ENCODE results near the gene CCDC187. TPM values are rescaled to one million over a fixed set of nuclear protein-coding genes. Genes with fewer than 3 reads are reported as not detected.

CCDC187 gene
- total RNA-seq, 1 experiment from 2014 or later: not detected

DNA sequence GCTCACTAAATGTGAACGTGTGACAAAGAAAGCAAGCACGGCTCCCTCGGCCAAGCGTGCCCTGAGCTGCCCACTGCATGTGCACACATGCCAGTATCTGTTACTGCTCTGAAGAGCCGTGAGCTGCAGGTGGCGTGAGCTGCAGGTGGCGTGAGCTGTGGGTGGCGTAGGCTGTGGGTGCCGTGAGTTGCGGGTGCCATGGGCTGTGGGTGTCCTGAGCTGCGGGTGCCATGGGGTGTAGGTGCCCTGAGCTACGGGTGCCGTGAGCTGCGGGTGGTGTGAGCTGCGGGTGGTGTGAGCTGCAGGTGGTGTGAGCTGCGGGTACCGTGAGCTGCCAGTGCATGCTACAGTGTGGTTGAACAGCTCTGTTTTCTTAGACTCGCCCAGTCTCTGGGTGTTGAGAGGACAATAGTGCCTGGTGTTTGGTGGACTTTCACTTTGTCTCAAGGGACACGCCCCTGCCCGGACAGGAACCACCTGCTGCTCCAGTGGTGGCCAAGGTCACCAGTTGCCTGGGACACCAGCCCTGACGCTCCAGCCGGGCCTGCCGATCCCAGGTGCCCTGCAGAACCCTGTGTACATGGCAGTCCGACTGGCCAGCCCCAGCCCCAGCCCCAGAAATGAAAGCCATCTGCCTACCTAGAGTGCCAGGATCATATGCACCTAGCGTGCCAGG lies 6.7 kb downstream of the CCDC187 start:
- peaks cover under 1% of the 10 kb centered on the region for H3K27me3 Mint-ChIP-seq (ENCODE audit: insufficient read depth, unreplicated experiment)
- DNase-seq (ENCODE audit: unreplicated experiment): peak; percentile 38
- no peaks in the 10 kb centered on the region for H3K36me3 Mint-ChIP-seq (ENCODE audit: insufficient read depth, unreplicated experiment)
- H3K27ac Mint-ChIP-seq (ENCODE audit: low read depth, unreplicated experiment): no peak overlapping the region
- POLR2A ChIA-PET: no interaction called here
- no TSS peak for BruUV-seq (replicated peaks)
- intact Hi-C loops (cut with micrococcal nuclease): no loop called here
- TF ChIP-seq CTCF (IDR thresholded peaks at IDR 0.05; ENCODE audit: unreplicated experiment): no peak
- peaks cover 5% of the 10 kb centered on the region for H3K4me1 Mint-ChIP-seq (ENCODE audit: insufficient read depth, unreplicated experiment)
- CTCF ChIA-PET: interaction anchor here (0.6 to 1.9 kb wide), 5 partner anchors 13 to 360 kb away, joined by 3 to 7 read pairs (median 4); no protein-coding TSS in a partner anchor
- peak overlapping the region; percentile 49 for H3K4me3 Mint-ChIP-seq (ENCODE audit: unreplicated experiment)
- no peaks in the 10 kb centered on the region for H3K9me3 Mint-ChIP-seq (ENCODE audit: unreplicated experiment)

GRCh38 chr9:136296434-136297015 lies 7.4 kb downstream of the CCDC187 start:
- Mint-ChIP-seq H3K27ac (ENCODE audit: low read depth, unreplicated experiment) (no peak overlapping the region), H3K9me3 (ENCODE audit: unreplicated experiment) (no peaks in the 10 kb centered on the region), H3K36me3 (ENCODE audit: insufficient read depth, unreplicated experiment) (no peaks in the 10 kb centered on the region), H3K4me1 (ENCODE audit: insufficient read depth, unreplicated experiment) (peaks cover 5% of the 10 kb centered on the region), H3K4me3 (ENCODE audit: unreplicated experiment) (peak overlapping the region; percentile 49), H3K27me3 (ENCODE audit: insufficient read depth, unreplicated experiment) (no peaks in the 10 kb centered on the region)
- CTCF ChIA-PET: interaction anchor here (1.2 to 1.9 kb wide), 3 partner anchors 13 to 71 kb away, joined by 3 to 7 read pairs (median 5); no protein-coding TSS in a partner anchor
- intact Hi-C loops (cut with micrococcal nuclease): no loop called here
- DNase-seq (ENCODE audit: unreplicated experiment): peak; percentile 14
- no TSS peak for BruUV-seq (replicated peaks)
- POLR2A ChIA-PET: no interaction called here
- no peak for TF ChIP-seq CTCF (IDR thresholded peaks at IDR 0.05; ENCODE audit: unreplicated experiment)

DNA sequence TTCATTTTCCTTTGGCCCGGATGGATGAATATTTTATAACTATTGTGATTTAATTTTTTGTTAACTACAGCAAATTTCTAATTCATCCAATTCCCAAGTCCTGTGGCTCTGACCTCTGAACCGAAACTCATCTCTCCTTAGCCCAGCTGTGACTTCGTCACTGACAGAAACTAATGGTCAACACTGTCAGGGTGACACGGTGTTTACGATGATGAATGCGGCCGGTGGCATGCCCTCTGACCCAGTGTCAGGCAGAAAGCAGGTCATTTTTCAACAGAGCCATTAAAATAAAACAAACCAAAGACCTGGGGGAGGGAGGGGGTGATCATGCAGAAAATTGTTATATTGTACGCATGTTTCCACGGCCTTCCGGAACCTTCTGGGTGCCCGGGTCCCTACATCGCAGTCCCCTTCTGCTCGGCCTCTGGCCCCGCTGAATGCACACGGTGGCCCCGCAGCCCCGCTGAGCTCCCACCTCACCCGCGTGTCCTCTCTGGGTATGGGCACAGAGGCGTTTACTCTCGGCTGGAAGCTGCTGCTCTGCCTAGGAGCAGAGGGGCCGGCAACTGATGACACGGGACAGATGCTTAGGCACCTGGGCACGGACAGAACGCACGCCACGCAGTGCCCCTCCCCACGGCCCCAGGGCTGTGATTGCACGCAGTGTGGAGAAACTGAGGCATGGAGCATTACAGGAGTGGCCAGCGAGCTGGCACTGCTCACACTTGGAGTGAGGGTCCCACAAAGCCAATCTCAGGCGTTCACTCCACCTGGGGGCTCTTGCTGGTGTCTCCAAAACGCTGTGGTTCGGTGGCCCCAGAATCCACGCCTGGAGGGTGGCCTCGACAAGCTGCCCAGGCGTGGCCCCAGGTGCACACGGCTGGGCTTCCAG lies 8.1 kb downstream of the CCDC187 start:
- ChIA-PET POLR2A (no interaction called here), CTCF (interaction anchor here (1.4 to 1.6 kb wide), 2 partner anchors 12 to 24 kb away, joined by 3 read pairs; no protein-coding TSS in a partner anchor)
- H3K4me3 Mint-ChIP-seq (ENCODE audit: unreplicated experiment): no peak overlapping the region
- intact Hi-C loops (cut with micrococcal nuclease): no loop called here
- H3K27ac Mint-ChIP-seq (ENCODE audit: low read depth, unreplicated experiment): no peak overlapping the region
- DNase-seq (ENCODE audit: unreplicated experiment): no peak
- no peaks in the 10 kb centered on the region for H3K27me3 Mint-ChIP-seq (ENCODE audit: insufficient read depth, unreplicated experiment)
- no peak for TF ChIP-seq CTCF (IDR thresholded peaks at IDR 0.05; ENCODE audit: unreplicated experiment)
- H3K4me1 Mint-ChIP-seq (ENCODE audit: insufficient read depth, unreplicated experiment): peaks cover 5% of the 10 kb centered on the region
- no peaks in the 10 kb centered on the region for H3K36me3 Mint-ChIP-seq (ENCODE audit: insufficient read depth, unreplicated experiment)
- H3K9me3 Mint-ChIP-seq (ENCODE audit: unreplicated experiment): no peaks in the 10 kb centered on the region
- BruUV-seq (replicated peaks): no TSS peak

DNA sequence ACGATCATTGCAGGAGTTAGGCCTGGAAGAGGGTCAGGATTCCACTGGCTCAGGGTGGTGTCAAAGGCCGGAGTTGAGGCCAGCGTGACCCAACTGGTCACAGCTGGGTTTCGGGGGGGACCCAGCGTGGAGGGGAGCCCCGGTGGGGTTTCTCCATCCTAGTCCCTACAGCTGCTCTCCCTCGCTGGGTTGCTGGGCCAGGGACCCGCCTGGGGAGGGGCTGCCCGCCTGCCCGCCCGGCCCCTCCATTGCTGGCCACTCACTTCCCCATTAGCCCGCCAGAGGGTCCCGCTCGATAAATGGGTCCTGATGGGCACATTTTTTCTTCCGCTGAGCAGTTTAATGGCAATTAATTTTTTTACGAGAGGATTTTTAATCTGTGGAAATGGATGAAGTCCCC lies 8.8 kb downstream of the CCDC187 start:
- no TSS peak for BruUV-seq (replicated peaks)
- CTCF ChIA-PET: interaction anchor here (0.6 to 1.4 kb wide), 2 partner anchors 11 to 12 kb away, joined by 3 read pairs; no protein-coding TSS in a partner anchor
- no peak overlapping the region for H3K4me3 Mint-ChIP-seq (ENCODE audit: unreplicated experiment)
- TF ChIP-seq CTCF (IDR thresholded peaks at IDR 0.05; ENCODE audit: unreplicated experiment): no peak
- H3K27ac Mint-ChIP-seq (ENCODE audit: low read depth, unreplicated experiment): no peak overlapping the region
- intact Hi-C loops (cut with micrococcal nuclease): no loop called here
- H3K27me3 Mint-ChIP-seq (ENCODE audit: insufficient read depth, unreplicated experiment): no peaks in the 10 kb centered on the region
- no peaks in the 10 kb centered on the region for H3K9me3 Mint-ChIP-seq (ENCODE audit: unreplicated experiment)
- peaks cover 5% of the 10 kb centered on the region for H3K4me1 Mint-ChIP-seq (ENCODE audit: insufficient read depth, unreplicated experiment)
- POLR2A ChIA-PET: no interaction called here
- H3K36me3 Mint-ChIP-seq (ENCODE audit: insufficient read depth, unreplicated experiment): no peaks in the 10 kb centered on the region
- DNase-seq (ENCODE audit: unreplicated experiment): no peak

Data from MCF 10A (cell line).